CD1c-positive myeloid dendritic cell (primary cell): ENCODE results near the gene BBS1.
"Not testable (repeated sequence)": the region's sequence is repeated elsewhere in the genome, so short reads cannot be mapped to it uniquely, and the experiment has no call there.

Experiments used
- DNase-seq: peaks from one replicate; pipeline ENCODE4 v3.0.0-alpha.2; 2016; ENCODE audit errors: extremely low spot score

Gene BBS1

DNA sequence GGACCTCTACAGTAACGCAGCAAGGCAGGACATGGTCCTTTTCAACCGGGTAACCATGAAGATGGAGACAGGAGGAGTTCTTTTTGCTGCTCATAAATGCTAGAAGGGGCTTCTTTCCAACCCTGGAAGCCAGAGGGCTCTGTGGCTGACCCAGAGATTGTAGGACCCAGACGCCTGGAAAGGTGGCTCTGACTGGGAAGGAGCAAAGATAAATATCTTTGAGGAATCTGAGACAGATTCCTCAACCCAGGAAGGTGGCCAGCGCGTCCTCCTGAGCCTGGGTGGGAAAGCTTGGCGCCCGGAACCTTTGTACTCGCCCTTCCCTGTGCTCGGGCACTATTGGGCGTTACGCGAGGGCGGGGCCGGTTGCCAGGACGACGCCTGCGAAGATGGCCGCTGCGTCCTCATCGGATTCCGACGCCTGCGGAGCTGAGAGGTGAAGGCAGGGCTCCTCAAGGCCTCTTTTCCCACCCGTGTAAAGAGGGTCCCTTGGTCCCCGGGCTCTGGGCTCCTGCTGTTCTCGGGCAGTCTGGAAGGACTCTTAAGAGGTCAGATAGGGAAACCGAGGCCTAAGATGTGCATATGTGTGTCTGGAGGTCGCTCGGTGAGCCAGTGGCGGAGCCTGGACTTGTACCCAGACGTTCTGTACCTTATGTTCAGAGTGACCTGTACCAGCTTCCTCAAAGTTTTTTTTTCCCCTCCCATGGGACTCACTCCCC, at the start of gene BBS1:
BBS1 (plus strand) TSS at position 365 of the 719 bp plus-strand sequence; CDS start at position 390, 25 bp downstream.
- peak; percentile 85 for DNase-seq

DNA sequence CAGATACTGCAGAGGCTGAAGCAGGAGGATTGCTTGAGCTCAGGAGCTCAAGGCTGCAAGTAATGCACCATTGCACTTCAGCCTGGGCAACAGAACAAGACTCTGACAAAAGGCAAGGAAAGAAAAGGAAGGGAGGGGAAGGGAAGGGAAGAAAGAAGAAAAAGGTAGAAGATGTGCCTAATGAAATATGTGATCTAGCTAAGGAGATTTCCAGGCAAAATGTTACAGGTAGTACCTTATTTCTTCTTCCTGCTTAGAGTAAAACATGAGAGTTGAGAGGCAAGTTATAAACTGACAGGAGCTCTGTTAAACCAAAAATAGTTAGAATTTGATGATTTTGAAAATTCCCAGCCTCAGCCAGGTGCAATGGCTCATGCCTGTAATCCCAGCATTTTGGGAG, 48.4 kb upstream of the BBS1 start:
- no peak for DNase-seq

DNA sequence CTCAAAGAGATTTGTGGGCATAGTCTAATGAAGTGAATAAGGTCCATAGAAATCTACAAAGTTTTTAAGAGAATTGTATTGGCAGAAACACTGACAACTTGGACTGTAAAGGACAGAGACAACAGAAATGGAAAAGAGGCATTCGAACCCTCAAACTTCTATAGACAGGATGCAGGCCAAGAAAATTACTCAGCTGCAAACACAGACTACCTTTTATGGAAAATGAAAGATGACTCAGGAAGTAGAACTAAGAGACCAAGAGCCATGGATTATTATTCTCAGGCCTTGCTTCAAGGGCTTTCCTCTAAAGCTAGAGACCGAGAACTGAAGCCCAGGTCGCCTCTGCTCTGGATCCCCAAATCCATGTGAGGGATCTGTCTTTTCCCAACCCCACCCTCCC, 47.5 kb upstream of the BBS1 start:
- no peak for DNase-seq

DNA sequence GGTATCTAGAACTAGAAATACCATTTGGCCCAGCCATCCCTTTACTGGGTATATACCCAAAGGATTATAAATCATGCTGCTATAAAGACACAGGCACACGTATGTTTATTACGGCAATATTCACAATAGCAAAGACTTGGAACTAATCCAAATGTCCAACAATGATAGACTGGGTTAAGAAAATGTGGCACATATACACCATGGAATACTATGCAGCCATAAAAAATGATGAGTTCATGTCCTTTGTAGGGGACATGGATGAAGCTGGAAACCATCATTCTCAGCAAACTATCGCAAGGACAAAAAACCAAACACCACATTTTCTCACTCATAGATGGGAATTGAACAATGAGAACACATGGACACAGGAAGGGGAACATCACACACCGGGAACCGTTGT, 46.3 kb upstream of the BBS1 start:
- not testable (repeated sequence) for DNase-seq

DNA sequence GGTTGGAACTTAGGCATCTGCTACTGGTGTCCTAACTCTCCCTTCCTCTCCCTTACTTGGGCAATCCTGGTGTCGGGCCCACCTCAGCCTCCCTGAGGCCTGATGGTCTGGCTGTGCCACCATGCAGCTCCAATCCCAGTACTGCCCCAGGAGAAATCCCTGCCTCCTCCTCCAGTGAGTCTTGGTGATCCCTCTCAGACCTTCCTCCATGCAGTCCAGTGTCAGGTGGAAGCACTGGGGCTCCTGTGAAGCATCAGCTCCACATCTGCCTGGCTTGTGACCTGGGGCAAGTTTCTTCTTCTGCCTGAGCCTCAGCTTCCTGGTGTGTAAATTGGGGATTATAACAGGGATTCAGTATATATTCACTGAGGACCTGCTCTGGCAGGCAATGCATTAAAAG, 45.5 kb upstream of the BBS1 start:
- no peak for DNase-seq

DNA sequence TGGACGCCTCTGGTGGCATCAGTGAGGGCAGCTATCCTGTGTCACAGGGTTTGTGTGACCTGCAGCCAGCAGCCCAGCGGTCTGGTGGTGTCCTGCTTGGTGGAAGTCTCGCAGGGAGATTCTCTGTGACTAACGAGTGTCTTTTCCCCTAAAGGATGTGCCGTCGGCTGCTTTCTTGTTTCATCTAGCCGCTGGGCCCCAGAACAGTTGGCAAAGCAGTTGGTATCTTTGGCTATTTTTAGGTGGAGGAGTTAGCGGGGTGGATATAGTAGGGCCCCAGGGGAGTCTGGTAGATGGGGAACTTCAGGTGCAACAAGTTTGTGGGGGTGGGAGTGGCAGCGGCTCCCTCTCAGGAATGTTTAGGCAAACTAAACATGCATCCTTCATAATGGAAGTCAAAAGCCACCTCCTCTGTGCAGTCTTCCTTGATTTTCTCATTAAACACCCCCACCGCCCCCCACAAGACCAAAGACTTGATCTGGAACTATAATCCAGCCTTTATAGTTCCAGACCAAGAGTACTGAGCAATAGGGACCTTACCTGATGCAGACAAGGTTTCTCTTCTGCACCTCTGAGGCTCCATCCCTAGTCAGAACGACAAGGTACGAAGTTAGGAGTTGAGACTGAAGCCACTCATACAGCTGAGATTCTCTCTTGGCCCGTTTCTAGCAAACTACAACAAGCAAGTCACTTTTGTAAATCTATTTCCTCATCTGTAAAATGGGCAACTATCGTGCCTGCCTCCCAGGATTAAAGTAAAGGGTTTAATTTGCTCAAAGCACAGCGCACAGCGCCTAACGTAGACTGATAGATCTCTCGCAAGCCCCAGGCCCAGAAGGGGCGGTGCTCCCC, 44.8 kb upstream of the BBS1 start:
- DNase-seq: no peak

DNA sequence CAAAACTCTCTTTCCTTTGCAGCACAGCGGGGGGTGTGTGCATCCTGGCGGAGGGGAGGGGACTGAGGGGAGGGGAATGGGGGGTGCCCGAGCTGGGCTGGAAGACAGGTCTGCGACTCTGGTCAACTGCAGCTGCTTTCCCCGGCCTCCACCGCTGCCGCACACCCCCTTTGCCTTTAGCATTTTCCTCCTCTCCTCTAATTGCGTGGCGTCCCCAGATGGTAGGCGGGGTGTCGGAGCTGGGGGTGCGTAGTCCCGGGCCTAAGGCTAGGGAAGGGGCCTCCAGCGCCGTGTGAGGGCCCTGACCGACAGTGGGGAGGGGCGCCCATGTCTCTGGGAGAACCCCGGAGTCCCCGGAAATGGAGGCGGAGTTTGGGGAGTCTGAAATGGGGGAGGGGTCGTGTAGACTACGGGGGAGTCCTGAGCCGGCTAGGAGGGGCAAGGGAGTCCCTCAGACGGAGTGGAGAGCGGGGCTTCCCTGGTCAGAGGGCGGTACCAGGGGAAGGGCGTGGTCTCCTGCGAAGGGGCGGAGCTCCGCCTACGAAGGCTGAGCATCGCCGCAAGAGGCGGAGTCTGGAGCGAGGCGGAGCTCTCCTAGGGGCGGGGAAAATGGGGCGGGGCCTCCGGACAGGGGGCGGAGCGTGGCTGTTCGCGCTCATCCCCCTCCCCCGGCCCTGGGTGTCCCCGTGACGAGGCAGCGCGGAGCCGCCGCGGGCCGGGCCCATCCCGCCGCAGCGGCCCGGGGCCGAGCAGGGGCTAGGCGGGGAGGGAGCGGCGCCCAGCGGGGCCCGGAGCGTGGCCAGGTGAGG, 44.0 kb upstream of the BBS1 start, which contains the start of gene PELI3:
PELI3 (plus strand) TSS at position 681 of the 809 bp plus-strand sequence. CDS start 1,224 bp downstream, outside the sequence.
- DNase-seq: peak; percentile 95

DNA sequence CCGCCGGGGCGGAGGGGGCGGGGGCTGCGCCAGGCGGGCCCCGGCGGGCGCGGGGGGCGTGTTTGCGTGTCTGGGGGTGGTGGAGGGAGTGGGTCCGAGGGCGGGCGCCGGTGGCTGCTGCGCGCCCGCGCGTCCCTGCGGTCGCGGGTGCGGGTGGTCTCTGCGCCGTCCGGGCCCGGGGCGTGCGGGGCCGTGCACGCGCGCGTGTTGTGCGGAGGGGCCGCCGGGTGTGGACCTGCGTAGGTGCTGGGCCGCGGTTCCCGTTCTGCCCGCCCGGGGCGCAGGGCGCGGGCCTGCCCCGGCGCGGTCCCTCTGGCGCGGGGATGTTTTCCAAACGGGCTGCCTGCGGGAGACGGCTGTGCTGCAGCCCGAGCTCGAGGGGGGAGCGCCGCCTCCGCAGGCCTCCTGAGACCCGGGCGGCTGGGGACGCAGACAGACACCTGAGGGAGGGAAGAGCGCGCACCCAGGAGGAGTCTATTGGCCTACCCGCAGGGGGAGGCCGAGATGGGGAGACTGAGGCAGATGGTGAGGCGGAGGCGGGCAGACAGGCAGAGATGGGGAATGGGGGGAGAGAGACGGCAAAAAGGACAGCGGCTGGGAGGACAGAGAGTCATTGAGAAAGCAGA, 43.3 kb upstream of the BBS1 start:
- DNase-seq: peak; percentile 62

DNA sequence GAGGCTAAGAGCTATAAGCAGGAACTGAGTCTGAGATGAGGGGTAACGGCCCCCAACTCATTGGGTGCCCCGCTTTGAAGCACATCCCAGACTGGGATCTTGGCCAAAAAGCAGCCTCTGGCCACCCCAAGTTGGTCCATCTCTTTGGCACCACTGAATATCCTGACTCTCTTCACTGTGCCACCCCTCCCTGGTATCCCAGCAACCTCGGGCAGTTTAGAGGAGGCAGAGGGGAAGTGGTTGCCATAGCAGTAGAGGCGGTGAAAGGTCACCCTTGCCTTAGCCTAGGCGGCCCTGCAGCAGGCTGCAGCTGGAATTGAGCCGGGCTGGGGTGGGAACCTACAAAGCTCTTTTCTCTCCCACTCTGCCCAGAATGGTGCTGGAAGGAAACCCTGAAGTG, 42.7 kb upstream of the BBS1 start:
- DNase-seq: peak; percentile 88

DNA sequence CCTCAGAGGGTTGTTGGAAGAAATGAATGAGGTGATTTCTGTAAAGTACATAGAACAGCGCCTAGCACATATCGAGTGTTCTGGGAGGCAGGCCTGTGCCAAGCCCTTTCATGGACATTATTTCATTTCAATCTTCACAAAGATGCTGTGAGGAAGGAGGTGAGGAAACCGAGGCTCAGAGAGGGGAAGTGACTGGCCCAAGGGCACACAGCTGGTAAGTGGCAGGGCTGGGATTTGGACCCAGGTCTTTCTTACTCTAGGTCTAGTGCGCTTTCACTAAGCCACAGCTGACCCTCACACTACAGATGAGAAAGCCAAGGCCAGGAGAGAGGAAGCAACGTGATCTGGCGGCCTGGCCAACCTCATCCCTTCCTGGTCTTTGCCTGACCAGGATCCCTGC, 41.7 kb upstream of the BBS1 start:
- DNase-seq: no peak

DNA sequence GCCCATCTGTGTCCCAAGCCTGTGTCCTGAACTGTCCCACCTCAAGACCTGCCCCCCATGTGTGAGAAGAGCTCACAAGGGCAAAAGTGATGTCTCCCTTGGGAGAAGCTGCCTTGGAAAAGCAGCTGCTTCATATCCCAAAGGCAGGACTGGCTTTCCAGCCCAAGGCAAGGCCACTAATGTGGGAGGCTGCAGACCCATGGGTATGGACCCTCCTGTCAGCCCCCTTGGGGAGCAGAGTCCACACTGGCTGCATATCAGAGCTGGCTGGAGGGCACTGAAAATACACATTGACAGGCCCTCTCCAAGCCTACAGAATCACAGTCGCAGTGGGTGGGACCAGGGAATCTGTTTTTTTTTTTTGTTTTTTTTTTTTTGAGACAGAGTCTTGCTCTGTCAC, 41.0 kb upstream of the BBS1 start:
- DNase-seq: no peak

DNA sequence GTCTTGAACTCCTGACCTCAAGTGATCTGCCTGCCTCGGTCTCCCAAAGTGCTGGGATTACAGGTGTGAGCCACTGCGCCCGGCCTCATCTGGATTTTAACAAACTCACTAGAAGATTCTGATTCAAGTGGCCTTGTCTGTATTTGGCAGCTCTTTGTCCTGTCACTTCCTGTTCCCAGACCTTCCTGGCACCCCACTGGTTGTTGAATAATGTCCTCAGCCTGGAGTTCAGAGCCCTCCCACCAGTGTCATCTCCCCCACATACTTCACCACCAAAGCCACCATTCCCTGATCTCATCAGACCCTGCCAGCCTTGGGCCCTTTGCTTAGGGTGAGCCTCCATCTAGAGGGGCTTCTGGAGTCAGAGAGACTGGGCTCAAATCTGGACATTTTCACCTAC, 40.4 kb upstream of the BBS1 start:
- no peak for DNase-seq

DNA sequence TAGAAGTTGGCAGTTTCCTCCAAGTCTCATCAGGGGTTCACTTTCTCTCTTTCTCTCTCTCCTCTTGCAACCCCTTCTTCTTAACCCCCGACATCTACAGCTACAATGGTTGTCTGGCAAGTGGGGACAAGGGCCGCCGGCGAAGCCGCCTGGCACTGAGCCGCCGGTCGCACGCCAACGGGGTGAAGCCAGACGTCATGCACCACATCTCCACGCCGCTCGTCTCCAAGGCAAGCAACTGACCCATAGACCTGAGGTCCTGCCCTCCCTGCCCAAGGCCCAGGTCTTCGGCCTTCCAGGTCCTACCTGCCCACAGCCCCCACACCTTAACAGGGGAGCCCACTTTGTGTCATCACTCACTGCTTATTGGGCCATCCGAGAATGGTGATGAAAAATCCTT, 39.3 kb upstream of the BBS1 start:
- no peak for DNase-seq

DNA sequence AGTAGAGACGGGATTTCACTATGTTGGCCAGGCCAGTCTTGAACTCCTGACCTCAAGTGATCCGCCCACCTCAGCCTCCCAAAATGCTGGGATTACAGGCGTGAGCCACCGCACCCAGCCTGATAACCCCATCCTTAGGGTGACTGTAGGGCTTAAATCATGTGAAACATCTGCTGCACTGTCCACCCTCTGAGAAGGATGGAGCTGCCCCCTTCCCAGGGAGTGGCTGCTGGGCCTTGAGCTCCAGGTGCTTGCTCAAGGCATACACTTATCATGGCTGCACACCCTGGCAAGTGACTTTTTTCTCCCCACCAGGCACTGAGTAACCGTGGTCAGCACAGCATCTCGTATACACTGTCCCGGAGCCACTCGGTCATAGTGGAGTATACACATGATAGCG, 38.4 kb upstream of the BBS1 start:
- DNase-seq: no peak

DNA sequence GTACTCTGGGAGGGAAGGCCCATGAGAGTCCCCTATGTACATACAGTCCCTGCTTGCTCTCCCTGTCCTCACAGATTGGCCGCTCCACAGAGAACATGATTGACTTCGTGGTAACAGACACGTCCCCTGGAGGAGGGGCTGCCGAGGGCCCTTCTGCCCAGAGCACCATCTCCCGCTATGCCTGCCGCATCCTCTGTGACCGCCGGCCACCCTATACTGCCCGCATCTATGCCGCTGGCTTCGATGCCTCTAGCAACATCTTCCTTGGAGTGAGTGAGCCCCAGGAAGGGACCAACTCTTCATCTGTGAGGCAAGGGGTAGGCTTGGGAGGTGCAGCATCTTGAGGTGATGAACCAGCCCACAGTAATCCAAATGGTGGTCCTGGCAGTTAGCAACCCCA, 37.3 kb upstream of the BBS1 start:
- no peak for DNase-seq

DNA sequence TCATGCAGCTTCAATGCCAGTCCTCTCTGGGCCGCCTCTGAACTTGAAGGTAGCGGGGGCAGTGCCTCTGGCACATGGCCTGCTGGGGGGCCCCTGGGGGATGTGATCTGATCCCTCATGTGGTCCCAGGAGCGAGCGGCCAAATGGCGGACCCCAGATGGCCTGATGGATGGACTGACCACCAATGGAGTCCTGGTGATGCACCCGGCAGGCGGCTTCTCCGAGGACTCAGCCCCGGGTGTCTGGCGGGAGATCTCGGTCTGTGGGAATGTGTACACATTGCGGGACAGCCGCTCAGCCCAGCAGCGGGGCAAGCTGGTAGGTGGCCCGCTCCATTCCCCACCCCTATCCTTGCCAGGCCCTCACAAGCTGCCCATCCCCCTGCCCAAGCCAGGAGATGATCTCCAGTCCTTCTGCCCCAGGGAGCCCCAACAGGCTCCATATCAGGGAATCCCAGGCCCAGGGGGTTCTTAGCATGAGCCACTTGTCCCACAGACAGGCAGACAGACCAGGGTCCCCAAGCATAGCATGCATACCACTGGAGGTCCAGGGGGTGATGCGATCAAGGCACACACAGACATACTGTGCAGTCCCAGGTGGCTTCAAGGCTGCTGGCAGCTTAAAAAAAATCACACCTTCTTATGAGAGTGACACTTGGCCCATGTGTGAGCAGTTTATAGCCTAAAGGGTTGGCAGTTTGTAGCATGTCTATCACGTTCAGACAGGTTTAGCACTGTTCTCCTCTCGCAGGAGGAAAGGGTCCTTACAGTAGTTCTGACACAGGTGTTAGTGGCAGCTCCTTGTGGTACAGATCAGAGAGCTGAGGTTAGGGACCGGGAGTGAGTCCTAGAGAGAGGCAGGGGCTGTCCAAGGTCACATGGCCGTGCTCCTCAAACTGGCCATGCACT, 36.6 kb upstream of the BBS1 start:
- no peak for DNase-seq

DNA sequence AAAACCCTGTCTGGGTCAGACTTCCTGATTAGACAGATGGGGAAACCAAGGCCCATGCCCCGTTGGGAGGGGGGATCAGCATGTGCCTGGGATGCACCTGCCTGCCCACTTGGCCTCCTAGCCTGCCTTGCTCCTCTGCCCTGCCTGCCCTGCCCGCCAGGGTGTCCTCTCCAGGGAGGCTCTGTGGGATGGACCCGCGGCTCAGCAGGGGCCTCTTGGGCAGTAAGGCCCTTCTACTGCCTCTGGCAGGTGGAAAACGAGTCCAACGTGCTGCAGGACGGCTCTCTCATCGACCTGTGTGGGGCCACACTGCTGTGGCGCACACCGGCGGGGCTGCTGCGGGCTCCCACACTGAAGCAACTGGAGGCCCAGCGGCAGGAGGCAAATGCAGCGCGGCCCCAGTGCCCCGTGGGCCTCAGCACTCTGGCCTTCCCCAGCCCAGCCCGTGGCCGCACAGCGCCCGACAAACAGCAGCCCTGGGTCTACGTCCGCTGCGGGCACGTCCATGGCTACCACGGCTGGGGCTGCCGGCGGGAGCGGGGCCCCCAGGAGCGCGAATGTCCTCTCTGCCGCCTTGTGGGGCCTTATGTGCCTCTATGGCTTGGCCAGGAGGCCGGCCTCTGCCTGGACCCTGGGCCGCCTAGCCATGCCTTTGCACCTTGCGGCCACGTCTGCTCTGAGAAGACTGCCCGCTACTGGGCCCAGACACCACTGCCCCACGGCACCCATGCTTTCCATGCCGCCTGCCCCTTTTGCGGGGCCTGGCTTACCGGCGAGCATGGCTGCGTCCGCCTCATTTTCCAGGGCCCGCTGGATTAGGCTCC, 34.9 kb upstream of the BBS1 start:
- no peak for DNase-seq

DNA sequence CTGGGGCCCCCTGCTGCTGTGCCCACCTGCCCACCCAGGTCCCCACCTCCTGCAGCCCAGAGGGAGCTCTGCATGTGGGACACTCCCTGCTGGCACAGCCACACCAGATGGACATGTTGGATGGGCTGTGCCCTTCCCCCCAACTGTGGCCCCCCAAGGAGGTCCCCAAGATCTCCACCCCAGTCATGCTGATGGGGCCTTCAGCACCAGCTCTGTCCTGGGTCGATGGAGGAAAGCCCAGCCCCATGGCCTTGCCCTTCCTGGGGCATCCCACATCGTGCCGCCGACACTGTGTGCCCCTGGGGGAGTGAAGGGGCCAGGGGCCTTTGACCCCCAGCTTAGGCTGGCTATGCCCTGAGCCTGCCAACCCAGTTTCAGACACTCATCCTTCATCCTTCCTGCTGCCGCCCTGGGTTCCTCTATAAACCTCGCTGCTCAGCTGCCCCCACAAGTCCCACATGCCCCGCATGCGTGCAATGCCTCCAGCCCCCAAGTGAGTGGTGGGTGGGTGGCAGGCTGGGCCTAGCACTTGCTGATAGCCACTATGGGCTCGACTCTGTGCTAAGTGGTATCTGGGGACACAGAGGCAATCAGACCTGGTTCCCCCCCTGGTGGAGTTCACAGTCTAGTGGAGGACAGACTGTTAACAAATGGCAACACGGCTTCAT, 34.1 kb upstream of the BBS1 start:
- no peak for DNase-seq

DNA sequence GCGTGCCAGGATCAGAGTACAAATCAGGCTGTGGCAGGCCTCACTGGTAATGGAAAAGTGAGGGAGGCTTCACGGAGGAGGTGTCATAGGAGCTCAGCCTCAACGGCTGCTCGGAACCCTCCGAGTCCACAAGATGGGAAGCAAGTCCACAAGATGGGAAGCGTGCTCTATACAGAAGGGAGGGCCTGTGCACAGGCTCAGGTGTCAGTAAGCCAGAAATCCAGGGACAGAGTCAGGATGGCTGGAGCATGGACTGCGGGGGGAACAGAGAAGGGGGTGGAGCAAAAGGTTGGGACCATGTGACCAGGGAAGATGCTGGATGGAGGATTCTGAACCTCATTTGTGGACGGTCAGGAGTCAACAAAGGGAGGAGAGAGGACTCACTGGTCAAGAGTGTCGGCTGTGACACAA, 33.6 kb upstream of the BBS1 start:
- no peak for DNase-seq
